Suppressor macrophage treated with lipopolysaccharide for 4 hours (primary cell): Measurements from ENCODE around the gene SRF.

Source experiments
- DNase-seq: peaks from one replicate; pipeline ENCODE4 v3.0.0-alpha.2; 2020

The SRF gene

GRCh38 chr6:43219119-43219518 lies 48.0 kb downstream of the SRF start:
- DNase-seq: no peak

GRCh38 chr6:43219814-43220213 lies 48.7 kb downstream of the SRF start:
- DNase-seq: no peak

DNA sequence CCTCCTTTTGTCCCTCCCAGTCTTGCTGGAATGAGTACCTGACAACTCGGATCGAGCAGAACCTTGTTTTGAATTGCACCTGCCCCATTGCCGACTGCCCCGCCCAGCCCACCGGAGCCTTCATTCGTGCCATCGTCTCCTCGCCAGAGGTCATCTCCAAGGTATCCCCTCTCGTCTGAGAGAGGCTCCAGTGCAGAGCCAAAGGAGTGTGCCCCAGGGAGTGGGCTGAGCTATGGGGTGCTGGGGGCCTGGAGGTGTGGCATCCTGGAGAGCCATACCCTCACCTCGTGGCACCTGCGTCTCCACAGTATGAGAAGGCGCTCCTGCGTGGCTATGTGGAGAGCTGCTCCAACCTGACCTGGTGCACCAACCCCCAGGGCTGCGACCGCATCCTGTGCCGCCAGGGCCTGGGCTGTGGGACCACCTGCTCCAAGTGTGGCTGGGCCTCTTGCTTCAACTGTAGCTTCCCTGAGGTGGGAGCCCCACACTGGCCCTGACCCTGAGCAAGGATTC lies 49.4 kb downstream of the SRF start:
- DNase-seq: no peak

DNA sequence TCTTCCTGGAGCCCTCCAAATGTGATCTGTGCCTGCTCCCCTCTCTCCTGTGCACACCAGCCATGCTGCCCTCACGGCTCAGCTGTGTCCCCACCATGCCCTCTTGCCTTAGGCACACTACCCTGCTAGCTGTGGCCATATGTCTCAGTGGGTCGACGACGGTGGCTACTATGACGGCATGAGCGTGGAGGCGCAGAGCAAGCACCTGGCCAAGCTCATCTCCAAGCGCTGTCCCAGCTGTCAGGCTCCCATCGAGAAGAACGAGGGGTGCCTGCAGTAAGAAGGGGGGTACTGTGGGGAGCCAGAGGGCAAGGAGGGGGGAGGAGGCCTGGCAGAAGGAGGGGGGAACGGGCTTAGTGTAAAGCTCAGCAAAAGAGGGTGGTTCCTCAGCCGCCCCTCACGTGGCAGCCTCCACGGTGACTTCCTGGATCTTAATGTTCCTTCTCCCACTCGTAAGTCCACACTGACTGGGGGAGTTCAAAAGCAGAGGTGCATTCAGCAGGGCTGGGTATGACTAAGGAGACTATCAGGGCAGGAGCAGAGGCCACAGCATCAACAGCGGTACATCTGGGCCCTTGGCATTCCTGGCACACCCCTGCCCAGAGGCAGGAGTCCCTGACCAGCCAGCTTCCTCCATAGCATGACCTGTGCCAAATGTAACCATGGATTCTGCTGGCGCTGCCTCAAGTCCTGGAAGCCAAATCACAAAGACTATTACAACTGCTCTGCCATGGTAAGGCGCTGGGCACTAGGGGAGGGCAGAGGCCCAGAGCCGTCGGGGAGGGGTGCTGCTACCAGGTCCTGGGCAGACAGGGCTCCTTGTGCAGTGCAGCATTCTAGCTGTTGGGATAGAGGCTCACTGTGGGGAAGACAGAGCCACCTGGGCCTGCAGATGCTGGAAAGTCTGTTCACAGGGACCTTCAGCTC lies 50.2 kb downstream of the SRF start:
- DNase-seq: no peak

DNA sequence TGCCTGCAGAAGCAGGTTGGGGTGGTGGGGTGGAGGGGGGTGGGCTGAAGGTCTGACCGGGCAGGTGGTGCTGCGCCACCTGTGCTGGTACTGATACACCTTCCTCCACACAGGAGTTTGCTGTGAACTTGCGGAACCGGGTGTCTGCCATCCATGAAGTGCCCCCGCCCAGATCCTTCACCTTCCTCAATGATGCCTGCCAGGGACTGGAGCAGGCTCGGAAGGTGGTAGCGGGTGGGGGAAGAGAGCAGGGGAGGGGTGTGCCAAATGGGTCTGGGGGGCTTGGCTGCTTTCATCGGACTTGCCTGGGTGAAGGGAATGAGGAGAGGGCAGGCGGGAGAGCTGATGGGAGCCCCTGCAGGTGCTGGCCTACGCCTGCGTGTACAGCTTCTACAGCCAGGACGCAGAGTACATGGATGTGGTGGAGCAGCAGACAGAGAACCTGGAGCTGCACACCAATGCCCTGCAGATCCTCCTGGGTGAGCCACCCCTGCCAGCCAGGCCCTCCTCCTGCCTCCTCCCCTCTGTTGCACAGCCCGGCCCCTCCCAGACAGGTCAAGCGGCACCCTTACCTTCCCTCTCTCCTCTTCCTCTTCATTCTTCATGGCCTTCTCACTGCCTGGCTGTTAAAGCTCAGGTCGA lies 51.5 kb downstream of the SRF start:
- no peak for DNase-seq

GRCh38 chr6:43223175-43223574 lies 52.1 kb downstream of the SRF start:
- no peak for DNase-seq

GRCh38 chr6:43226192-43226851 lies 55.3 kb downstream of the SRF start:
- no peak for DNase-seq

- DNase-seq: peak; percentile 83
Measured at GRCh38 chr6:43228951-43229802, 58.1 kb downstream of the SRF start, which contains the start of gene DNPH1. Gene DNPH1 (minus strand): TSS chr6:43229481. CDS start chr6:43229456, 25 bp downstream.

DNA sequence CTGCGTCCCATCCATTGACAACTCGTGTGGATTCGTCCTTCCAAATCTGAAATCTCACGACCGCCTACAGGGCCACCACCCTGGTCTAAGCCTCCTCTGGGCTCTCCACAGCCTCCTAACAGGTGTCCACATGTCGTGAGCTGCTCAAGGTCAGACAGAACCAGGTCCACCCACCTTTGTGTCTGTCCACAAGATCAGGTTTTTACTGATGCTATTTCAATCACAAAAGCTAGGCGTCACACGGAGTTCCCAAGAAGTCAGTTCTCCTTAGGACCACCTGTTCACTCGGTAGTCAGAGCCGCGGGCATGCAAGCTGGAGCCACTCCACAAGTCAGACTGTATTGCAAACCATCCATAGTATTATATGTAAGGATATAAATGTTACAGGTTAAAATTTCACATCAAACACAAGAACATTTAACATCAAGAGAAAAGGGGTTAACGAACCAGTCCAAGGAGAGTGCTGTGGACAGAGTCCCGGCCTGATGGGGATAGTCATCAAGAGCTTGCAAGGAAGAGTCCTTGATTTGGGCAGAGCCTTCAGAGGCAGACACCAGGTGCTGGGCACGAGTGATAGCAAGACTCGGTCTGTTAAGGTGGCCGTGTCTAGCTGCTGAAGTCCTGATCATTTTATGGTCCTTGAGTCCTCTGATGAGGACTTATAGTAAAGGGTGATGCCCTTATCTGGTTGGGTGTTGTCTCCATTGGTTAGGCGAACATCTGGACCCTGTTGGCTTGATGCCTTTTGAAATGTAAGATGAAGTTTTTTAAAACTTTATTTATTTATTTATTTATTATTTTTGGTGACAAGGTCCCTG lies 58.9 kb downstream of the SRF start:
- no peak for DNase-seq

- no peak for DNase-seq
Measured at GRCh38 chr6:43231053-43231452, 60.0 kb downstream of the SRF start.
